HG03565 (cell line): ENCODE results near the gene PIK3AP1.

ENCODE experiments used
- ATAC-seq: cut with Tn5 transposase; IDR thresholded peaks from one replicate; pipeline ENCODE4 v1.9.1; 2021; ENCODE audit warnings: mild to moderate bottlenecking, moderate library complexity; ENCODE audit not compliant: unreplicated experiment

The PIK3AP1 gene

GRCh38 chr10:96646301-96646700, 74.0 kb downstream of the PIK3AP1 start:
- no peak for ATAC-seq

- no peak for ATAC-seq
Observed at GRCh38 chr10:96645191-96645721, 75.1 kb downstream of the PIK3AP1 start.

GRCh38 chr10:96643920-96644319, 76.4 kb downstream of the PIK3AP1 start:
- no peak for ATAC-seq

GRCh38 chr10:96642973-96643372, 77.3 kb downstream of the PIK3AP1 start:
- ATAC-seq, result no peak

GRCh38 chr10:96642530-96642929, 77.8 kb downstream of the PIK3AP1 start:
- ATAC-seq, result no peak

- no peak for ATAC-seq
Observed at GRCh38 chr10:96641396-96642295, 78.7 kb downstream of the PIK3AP1 start.

GRCh38 chr10:96639899-96640298, 80.4 kb downstream of the PIK3AP1 start:
- ATAC-seq, result no peak

- ATAC-seq, result no peak
Observed at GRCh38 chr10:96638696-96639095, 81.6 kb downstream of the PIK3AP1 start.

GRCh38 chr10:96638120-96638519, 82.2 kb downstream of the PIK3AP1 start:
- ATAC-seq, result no peak

- ATAC-seq, result no peak
Observed at GRCh38 chr10:96637709-96638108, 82.6 kb downstream of the PIK3AP1 start.

- ATAC-seq, result no peak
Observed at GRCh38 chr10:96636551-96636950, 83.8 kb downstream of the PIK3AP1 start.

GRCh38 chr10:96632974-96633710, 87.2 kb downstream of the PIK3AP1 start:
- ATAC-seq, result no peak

- ATAC-seq, result no peak
Observed at GRCh38 chr10:96627292-96627691, 93.0 kb downstream of the PIK3AP1 start.

- ATAC-seq, result no peak
Observed at GRCh38 chr10:96626795-96627194, 93.5 kb downstream of the PIK3AP1 start.

- no peak for ATAC-seq
Observed at GRCh38 chr10:96625173-96625572, 95.1 kb downstream of the PIK3AP1 start.

- ATAC-seq, result no peak
Observed at GRCh38 chr10:96622013-96622787, 98.1 kb downstream of the PIK3AP1 start.

- no peak for ATAC-seq
Observed at GRCh38 chr10:96619796-96620773, 100.2 kb downstream of the PIK3AP1 start.

GRCh38 chr10:96619120-96619519, 101.2 kb downstream of the PIK3AP1 start:
- no peak for ATAC-seq

GRCh38 chr10:96618653-96619052, 101.7 kb downstream of the PIK3AP1 start:
- no peak for ATAC-seq

GRCh38 chr10:96616961-96617360, 103.4 kb downstream of the PIK3AP1 start:
- ATAC-seq, result no peak
